NCI-H1048 (cell line): ENCODE data around the gene CSNK1A1.
A peak's percentile ranks its signal among the peaks of the same experiment; 100 is the strongest.
"Not testable (repeated sequence)": the region's sequence is repeated elsewhere in the genome, so short reads cannot be mapped to it uniquely, and the experiment has no call there.

Source experiments
- DNase-seq: peaks from one replicate; lab custom pipeline; 2025; lab: John Stamatoyannopoulos, UW

CSNK1A1 gene

DNA sequence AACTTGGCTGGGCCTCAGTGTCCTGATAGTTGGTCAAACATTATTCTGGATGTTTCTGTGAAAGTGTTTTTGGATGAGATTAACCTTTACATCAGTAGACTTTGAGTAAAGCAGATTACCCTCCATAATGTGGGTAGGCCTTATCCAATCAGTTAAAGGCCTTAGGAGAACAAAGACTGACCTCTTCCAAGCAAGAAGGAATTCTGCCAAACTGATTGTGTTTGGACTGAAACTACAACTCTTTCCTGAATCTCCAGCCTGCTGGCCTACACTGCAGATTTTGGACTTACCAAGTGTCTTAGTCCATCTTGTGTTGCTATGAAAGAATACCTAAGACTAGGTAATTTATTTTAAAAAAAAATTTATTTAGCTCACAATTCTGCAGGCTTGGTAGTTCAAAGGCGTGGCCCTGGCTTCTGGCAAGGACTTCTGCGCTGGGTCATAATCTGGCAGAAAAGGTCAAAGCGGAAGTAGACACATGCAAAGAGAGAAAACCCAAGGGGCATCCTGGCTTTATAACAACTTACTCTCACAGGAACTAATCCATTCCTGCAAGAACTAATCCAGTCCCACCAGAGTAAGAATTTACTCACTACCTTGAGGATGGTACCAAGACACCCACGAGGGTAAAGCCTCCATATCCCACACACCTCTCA is 21.5 kb upstream of the CSNK1A1 start:
- no peak for DNase-seq

DNA sequence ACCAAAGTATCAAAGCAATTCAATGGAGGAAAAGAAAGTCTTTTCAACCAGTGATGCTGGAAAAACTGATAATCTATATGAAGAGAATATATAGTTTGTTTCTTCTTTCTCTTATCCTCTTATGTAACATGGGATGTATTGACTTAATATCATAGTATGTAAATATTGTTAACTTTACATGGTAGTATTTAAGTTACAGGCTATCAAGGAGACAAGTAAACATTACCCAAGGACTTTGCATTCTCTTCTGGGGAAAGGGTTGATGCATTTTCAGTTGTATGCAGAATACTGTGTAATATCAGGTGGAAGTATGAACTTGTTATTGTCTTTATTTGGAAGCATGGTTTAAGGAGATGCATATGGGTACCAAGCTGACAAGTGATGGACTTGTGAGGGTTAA is 20.9 kb upstream of the CSNK1A1 start:
- DNase-seq = no peak

DNA sequence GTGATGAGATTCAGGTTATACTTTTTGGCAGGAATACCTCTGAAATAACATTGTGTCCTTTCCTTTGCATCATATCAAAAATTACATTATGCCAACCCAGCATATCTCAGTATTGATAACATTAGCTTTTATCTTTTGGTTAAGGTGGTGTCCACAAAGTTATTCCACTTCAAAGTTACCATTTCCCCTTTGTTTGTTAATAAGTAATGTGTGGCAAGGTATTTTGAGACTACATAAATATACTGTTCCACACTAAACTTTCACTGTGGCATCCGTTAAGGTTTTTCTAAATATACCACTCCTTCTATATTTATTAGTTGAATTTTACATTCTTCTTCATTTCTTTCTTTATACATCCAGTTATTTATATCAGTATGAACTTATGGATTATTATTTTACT is 16.0 kb upstream of the CSNK1A1 start:
- no peak for DNase-seq

DNA sequence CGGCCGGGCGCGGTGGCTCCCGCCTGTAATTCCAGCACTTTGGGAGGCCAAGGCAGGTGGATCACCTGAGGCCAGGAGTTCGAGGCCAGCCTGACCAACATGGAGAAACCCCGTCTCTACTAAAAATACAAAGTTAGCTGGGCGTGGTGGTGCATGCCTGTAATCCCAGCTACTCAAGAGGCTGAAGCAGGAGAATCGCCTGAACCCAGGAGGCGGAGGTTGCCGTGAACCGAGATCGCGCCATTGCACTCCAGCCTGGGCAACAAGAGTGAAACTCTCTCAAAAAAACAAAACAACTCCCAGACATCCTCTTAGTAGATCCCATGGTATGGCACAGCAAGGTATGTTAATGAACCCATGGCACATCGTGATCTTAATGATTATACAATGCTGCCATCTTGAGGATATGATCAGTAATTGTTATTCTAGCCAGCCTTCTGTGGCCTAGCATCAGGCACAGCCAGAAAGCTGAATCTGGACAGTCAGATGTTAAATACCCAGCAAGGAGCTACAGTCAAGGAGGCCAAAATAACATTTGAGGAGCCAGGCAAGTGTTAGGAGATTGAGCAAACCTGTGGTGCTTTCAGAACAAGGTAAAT is 13.4 kb upstream of the CSNK1A1 start:
- DNase-seq = peak; percentile 66

DNA sequence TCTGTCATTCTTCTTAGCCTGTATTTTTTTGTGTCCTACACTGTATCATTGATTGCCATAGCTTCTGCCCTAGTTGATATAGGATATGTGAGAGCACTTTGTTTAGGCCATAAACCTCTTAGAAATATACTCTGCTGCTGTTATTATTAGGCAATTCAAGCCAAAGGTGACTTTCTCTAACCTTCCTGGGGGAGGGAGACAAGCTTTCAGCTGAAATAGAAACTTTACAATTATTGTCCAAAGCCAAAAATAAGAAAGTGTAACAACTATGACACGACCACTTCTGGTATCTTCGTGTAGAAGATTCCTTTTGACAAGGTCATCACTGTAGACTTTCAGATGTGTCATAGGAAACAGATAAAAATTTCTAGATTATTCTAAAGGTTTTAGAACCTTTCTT is 12.2 kb upstream of the CSNK1A1 start:
- DNase-seq = no peak

DNA sequence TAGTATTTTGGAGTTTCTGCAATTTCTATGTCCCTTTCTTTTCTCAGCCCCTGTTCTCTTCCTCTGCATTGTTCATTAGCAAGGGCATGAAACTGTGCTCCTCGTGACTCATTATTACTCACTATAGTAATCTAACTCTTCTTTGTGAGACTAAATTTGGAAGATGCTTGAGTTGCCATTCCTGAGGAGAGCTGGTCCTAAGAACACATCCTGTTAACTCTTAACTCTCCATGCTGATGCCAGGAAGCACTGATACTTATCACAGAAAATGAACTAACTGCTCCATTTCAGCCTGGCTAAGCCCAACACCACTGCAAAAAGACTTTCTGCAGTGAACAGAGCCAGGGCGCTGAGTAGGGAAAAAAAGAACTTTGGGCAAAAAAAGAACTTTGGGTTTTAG is 10.6 kb upstream of the CSNK1A1 start:
- no peak for DNase-seq

DNA sequence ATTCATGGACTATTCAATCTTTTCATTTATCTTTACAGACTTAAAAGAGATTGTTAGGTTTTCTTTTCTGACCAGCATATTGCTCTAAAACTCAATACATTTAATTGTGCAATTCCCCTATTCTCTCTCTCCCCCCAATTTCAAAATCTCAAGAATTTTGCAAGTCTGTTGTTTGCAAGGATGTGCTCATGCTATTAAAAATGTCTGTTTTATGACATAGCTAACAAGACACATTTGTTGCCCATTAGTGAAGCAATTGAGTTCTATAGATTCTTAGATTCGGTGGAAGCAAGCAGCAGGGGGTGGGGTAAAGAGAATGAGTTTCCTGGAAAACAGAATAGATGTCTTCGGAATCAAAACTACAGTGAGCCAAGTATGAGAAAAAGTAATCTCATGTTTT is 8.5 kb upstream of the CSNK1A1 start:
- no peak for DNase-seq

DNA sequence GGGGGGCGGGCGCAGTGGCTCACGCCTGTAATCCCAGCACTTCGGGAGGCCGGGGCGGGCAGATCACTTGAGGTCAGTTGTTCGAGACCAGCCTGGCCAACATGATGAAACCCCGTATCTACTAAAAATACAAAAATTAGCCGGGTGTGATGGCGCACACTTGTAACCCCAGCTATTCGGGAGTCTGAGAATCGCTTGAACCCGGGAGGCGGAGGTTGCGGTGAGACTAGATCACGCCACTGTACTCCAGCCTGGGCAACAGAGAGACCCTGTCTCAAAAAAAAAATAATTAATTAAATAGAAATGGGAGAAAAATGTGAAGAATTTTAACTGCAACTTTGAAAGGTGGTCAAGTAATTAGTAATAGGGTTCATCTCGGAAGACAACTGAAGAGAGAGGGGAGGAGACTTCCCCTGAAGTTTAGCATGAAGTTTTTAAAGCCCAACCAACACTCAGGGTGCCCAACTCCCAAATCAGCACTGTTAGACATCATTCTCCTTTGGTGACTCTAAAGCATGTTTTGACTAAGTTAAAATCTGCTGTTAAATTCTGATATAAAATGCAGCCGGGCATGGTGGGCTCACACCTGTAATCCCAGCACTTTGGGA is 1.4 kb upstream of the CSNK1A1 start:
- DNase-seq = no peak

DNA sequence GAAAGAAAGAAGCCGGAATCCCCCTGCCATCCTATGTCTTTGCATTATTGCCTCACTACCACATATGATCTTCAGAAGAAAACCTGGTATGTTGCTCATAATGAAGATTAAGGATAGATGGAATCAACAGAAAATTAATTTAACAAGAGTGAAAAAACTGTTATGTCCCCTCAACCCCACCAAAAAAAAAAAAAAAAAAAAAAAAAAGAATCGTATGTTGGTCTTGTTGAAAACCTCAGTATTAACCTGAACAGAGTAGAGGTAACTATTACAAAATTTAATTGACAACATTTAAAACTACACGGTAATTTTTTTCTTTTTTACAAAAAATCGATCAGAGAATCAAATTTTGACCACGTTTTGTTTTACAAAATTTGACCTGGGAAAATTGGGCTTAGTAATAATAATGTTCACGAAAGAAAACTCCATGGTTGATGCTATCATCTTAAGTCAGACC is 827 bp upstream of the CSNK1A1 start:
- no peak for DNase-seq

DNA sequence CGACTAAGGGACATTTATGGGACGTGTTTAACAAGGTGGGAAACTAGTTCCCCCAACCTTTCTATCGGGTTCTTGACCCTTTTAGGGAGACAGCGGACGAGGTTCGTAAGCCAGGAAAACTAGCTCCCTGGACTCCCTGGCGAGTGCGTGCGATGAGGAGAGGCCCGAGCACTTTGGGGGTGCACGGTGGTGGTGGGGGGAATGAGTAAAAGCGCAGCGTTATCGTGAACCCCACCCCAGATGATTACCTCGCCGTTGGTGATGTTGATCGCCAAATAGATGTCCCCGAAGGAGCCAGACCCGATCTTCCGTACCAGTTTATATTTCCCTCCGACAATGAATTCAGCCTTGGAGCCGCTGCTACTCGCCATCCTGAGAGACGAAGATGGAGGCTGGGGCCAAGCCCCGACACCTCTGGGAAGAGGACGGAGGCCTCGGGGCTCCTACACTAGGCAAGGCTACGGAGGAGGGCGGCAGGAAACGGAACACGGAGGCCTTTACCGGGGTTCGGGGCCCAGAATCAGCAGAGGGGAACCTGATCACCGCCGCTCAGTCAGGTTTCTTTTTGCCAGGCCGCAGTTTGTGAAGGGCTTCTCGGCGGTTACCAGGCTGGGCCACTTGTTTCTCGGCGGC is 529 bp downstream of the CSNK1A1 start:
- DNase-seq = no peak

DNA sequence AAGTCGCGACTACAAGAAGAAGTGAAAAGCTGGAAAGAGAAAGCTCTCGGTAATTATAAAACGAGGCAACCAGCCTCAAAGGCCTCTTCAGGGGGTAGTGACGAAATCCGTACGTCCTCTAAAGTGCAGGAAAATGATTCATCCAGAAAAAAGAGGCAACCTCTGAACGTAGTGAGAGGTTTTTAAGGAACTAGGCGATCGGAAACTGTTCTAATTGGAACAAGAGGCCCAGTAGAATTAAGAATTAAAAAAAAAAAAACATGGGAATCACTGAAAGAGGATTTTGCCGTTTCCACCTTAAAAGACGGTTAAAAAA is 1.0 kb downstream of the CSNK1A1 start:
- no peak for DNase-seq

DNA sequence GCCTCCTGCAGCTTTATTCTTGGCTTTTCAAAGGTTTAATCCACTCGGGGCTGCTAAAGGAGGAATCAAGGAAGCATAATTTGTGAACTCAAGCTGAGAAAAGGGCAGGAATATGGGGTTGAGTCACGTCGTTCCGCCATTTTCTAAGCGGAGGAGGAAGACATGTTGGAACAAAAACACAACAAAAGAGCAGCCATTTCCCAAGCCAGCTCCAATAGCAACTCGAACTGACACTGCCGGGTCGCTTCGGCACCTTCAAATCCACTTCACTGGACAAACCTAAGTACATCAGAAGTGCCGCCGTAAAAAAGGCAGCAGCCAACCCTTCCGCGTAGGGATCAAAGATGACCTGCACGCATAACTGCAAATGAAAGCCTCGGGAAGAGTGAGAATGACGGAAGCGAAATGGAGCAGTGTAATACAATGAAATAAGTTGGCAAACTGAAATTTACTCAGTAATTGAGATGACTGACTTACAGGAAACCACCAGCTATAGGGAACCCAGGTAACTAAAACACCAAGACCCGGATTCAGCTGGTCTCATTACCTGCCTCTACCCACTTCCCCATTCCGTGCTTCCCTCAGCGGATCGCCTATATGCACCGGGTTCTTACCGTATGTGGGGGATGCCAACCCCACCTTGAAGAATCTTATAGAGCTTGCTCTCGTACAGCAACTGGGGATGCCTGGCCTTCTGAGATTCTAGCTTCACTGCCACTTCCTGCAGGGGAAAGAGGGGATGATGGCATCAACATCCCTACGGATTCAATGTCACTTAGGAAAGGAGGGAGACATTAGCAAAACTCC is 1.6 kb downstream of the CSNK1A1 start:
- DNase-seq = no peak

DNA sequence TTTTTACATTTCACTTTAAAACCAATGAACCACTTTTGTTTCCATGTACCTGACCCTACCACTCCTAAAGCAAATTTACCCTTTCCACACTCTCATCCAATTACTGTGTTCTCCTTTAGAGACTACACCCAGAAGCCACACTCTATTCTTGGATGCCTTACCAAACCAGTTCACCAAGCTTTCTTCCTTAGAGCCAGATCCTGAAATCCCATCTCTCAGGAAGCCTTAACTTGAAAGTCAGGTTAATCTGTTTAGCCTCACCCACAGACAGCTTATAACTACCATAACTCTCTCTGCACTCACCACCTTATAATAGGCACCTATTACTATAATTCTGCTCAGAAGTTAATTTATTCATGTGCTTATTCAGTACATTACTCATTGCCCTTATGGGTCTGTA is 4.3 kb downstream of the CSNK1A1 start:
- no peak for DNase-seq

DNA sequence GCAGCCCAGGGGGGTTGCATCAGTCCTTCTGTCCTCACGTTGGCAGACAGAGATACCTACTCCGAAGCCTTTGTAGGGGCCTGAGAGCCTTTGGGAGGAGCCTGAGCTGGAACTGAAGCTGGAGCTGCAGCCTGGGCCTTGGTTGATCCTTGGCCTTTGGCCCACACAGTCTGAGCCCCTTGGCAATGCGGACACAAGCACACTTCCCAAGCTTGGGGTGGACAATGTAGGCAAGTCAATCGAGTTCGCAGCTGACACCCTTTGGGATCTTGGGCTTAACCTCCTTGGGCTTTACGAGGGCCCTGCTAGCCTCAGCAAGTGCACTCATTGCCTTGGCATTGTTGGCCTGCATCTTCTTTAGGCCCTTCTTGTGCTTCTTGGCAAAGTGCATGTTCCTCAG is 5.9 kb downstream of the CSNK1A1 start:
- no peak for DNase-seq

DNA sequence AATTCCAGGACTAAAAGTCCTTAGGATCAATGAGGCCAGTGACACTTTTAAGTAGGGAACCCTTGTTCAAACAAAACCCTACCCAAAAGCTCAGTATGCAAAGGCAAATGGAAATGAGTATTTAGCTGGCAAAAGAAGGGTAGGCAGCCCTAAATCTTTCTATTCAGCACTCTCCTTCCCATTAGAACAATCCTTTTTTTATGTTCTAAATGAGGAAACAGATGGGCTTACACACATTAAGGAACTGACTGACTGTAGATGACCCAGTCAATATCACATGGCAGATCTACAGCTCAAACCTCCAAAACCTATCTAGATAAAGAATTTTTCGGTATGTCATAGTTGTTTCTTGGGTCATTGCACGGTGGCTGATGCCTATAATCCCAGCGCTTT is 7.2 kb downstream of the CSNK1A1 start:
- DNase-seq = no peak

DNA sequence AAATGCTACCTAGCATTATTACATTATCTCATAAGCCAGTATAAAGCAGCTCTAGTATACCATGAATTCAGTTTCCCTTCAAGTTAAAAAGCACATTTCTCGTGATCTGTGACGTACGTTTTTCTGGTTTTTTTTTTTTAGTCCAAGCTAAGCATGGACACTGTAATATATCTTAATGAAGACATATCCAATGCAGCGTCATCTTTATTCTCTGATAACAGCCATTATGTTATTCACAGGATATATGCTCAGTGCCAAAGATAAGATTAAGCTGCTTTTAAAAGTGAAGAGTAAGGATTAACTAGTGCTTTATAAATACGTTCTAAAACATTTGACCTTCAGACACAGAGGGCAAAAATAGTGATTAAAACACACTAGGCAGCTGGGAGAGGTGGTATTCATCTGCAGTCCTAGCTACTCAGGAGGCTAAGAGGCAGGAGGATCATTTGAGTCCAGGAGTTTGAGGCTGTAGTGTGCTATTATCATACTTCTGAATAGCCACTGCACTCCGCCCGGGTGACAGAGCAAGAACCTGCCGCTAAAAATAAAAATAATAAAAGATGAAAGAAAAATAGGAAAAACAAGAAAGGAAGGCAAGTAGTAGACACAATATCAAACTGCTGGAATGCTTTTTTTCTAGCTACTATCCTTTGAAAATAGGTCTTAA is 7.7 kb downstream of the CSNK1A1 start:
- DNase-seq = no peak

DNA sequence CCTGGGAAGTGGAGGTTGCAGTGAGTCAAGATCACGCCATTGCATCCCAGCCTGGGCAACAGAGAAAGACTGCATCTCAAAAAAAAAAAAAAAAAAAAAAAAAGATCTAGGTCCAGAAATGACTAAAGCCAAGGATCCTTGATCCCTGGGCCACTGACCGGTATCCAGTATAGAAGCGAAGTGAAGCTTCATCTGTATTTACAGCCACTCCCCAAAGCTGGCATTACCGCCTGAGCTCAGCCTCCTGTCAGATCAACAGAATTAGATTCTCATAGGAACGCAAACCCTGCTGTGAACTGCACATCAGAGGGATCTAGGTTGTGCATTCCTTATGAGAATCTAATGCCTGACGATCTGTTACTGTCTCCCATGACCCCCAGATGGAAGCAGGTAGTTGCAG is 9.3 kb downstream of the CSNK1A1 start:
- DNase-seq = no peak

DNA sequence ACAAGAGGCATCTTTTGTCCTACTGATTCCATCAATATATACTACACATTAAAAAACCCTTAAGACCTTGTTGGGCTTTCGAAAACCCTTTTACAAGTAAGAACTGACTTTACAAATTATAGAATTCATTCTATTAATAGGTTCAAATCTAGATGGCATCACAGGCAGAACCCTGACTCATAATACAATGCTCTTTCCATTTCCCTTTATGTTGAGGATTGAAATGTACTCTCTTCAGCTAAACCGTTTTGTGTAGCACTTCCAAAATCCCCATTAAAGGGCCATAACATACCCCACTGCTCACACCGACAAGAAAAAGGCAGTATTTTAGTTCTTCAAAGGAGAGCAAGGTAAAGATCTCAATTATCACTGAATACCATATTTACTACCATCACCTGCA is 11.2 kb downstream of the CSNK1A1 start:
- no peak for DNase-seq

DNA sequence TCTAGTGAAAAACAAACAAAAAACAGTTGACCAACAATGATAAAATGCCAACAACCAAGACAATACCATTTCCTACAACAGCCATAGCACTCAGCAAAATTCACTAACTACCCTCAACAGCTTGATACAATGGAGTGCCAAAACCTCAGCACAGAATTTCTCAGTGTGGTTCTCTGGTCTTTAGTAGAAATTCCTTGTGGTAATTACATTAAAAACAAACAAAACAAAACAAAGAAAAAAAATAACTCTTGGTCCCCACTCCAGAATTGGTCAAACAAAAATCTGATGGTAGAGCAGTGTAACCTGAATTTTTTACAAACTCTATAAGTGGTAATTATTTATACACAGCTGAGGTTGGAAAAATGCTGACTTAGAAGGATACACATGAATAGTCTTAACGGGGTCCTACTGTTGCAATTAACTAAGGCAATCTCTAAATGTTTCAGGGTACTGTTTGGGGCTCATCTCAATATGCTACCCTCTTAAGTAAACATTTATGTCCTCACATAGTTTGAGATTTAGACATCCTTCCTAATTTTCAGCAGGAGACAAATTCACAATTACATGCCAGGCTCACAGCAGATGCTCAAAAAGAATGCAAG is 13.8 kb downstream of the CSNK1A1 start:
- DNase-seq = no peak

DNA sequence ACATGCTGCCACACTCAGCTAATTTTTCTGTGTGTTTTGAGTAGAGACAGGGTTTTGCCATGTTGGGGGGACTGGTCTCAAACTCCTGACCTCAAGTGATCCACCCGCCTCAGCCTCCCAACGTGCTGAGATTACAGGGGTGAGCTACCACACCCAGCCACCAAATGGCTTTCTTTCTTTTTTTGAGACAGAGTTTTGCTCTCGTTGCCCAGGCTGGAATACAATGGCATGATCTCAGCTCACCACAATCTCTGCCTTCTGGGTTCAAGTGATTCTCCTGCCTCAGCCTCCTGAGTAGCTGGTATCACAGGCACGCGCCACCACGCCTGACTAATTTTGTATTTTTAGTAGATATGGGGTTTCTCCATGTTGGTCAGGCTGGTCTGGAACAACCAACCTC is 15.5 kb downstream of the CSNK1A1 start:
- not testable (repeated sequence) for DNase-seq

DNA sequence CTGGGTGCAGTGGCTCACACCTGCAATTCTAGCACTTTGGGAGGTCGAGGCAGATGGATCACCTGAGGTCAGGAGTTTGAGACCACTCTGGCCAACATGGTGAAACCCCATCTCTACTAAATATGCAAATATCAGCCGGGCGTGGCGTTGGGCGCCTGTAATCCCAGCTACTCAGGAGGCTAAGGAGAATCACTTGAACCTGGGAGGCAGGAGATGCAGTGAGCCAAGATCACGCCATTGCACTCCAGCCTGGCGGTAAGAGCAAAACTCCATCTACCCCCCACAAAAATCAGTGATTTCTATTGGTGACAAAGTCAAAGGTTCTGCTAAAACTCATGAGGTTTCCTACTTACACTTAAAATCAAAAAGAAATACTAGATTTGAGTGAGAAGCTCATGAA is 18.8 kb downstream of the CSNK1A1 start:
- DNase-seq = no peak

DNA sequence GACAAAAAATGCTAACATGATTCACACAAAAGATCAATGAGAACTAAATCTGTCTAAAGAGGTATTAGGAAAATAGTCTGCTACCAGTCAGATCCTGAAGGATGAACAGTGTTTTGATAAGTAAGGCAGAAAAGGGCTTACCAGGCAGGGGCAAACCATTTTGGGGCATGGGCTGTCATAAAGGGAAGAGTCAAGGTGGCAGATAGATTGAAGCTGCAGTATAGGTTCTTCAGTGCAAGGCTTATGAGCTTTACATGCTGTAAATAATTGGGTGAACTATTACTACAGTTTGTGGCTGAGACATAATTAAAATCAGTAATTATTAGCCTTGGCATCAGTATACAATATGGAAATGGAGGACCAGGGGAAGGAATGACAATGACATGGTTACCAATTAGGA is 21.8 kb downstream of the CSNK1A1 start:
- no peak for DNase-seq
